HG02943 (cell line): Measurements from ENCODE around the gene GJB1.
"Not testable (repeated sequence)": the region's sequence is repeated elsewhere in the genome, so short reads cannot be mapped to it uniquely, and the experiment has no call there.

Source experiments
- ATAC-seq: cut with Tn5 transposase; IDR thresholded peaks from one replicate; pipeline ENCODE4 v1.9.1; 2021; ENCODE audit warnings: mild to moderate bottlenecking, low read depth, moderate library complexity; ENCODE audit not compliant: unreplicated experiment

Gene GJB1

DNA sequence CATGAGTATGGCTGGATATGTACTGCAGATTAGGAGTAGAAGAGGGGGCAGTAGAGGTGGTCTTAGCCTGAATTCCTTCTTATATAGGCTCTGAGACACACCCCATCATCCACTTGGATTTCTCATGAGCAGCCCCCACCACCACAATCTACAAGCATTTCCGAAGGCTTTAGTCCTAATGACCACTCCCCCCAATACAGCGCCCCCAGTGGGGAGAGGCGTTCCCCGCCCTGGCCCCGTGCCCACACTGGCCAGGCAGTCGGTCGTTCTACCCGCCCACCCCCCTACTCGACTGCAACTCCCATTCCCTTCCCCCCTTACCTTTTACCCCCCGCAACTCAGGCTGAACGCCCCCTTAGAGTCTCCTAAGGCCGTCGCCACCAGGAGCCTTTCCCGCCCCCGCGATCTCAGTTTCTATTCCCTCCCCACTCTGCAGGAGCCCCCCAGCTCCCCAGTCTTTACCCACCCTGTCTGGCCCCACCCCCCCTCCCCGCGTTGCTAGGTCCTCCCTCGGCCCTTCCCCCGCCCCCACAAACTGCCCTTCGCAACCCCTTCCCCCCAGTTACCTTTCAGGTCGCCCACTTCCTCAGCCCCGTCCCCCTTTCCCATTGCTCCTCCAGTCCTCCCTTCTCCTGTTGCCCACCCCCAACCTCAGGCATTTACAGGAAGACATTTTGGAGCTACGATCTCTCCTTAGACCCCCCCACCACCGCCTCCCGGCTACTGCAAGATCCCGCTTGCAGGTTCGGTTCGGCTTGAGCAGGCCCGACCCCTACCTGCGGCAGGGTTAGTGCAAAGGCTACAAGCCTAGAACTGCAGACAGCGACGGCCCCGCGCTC lies 30.4 kb downstream of the GJB1 start:
- ATAC-seq, result no peak

DNA sequence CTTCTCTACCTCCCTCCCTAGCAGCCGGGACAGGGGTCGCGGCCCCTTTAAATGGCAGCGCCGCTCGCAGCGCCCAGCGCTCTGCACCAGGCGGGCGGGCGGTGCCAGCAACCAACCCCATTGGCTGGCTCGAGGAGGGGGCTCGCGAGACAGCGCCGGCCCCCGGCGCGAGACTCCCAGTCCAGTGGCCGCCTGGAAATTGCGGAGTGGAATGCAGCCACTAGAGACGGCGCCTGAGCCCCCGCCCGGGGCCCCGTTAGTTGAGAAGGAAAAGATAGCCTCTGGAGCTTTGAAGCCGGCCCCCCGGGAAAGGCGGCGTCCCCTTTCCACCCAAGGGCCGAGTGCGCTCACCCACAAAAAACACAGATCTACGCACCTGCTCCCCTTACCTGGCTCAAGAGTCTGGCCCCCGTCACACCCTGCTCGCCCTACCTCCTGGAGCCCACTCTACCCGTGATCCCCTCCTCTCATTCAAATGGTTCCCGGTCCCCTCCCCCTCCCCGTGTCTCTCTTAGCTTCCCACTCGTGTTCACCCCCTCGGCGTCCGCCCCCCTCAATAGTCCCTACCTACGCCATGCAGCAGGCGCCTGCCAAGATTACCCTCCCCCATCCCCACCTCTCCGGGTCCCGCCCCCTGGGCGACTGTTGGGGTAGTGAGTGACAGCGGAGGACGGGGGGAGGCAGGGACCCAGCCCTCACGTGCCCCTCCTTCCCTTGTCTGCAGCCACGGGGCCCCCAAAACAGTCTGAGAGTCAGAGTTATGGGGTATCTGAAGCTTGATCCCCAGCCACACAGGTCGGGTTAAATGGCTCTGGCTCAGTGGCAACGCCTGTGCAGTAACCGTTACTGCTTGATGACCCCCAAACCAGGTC lies 31.3 kb downstream of the GJB1 start, which contains the start of gene ZMYM3:
Gene ZMYM3 (minus strand): TSS at position 49 of the 872 bp plus-strand sequence. CDS start 885 bp downstream, outside the sequence.
- ATAC-seq, result peak; percentile 70

DNA sequence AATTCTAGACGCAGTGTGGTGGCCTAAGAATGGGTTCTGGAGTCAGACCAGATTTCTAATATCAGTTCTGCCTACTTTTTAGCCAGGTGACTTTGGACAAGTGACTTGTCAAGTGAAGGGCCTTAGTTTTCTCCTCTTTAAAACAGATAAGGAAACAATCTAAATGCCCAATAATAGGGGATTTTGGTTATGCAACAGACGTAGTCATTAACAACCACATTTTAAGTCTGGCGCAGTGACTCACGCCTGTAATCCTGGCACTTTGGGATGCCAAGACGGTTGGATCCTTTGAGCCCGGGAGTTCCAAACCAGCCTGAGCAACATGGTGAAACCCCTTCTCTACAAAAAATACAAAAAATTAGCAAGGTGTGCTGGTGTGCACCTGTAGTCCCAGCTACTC lies 33.0 kb downstream of the GJB1 start:
- ATAC-seq, result no peak

DNA sequence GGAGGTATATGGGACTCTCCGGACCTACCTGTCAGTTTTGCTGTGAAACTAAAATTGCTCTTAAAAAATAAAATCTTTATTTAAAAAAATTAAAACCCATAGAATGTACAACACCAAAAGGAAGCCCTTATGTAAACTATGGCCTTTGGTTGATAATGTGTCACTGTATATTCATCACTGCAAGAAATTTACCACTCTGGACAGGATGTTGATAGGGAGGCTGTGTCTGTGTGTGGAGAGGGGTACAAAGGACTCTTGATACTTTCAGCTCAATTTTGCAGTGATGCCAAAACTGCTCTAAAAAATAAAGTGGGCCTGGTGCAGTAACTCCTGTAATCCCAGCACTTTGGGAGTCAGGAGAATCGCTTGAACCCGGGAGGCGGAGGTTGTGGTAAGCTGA lies 33.8 kb downstream of the GJB1 start:
- ATAC-seq, result no peak

DNA sequence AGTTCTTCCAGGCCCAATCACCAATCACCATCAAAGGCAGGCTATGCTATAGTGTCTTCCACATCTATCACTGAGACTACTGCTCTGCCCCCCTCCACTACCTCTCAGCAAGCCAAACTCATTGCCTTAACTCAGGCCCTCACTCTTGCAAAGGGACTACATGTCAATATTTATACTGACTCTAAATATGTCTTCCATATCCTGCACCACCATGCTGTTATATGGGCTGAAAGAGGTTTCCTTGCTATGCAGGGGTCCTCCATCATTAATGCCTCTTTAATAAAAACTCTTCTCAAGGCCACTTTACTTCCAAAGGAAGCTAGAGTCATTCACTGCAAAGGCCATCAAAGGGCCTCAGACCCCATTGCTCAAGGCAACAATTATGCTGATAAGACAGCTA lies 45.6 kb downstream of the GJB1 start:
- not testable (repeated sequence) for ATAC-seq

DNA sequence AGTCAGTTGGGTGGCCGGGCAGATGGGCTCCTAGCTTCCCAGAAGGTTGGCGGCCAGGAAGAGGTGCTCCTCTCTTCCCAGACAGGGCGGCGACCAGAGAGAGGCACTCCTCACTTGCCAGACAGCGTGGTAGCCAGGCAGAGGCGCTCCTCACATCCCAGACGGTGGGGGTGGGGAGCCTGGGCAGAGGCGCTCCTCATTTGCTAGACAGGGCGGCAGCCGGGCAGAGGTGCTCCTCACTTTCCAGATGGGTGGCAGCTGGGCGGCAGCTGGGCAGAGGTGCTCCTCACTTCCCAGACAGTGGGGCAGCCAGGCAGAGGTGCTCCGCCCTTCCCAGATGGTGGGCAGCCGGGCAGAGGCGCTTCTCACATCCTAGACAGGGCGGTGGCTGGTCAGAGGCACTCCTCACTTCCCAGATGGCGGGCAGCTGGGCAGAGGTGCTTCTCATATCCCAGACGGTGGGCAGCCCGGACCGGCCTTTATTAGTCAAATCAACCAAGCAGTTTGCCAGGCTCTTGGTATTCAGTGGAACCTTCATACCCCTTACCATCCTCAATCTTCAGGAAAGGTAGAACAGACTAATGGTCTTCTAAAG lies 46.9 kb downstream of the GJB1 start:
- ATAC-seq, result no peak

DNA sequence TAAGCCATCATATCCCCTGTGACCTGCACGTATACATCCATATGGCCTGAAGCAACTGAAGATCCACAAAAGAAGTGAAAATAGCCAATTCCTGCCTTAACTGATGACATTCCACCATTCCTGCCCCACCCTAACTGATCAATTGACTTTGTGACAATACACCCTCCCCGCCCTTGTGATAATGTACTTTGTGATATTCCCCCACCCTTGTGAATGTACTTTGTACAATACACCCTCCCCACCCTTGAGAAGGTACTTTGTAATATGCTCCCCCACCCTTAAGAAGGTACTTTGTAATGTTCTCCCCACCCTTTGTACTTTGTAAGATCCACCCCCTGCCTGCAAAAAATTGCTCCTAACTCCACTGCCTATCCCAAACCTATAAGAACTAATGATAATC lies 49.3 kb downstream of the GJB1 start:
- ATAC-seq, result not testable (repeated sequence)
